ENCODE measurements around the gene NADK. TPM values are rescaled to one million over a fixed set of nuclear protein-coding genes. Genes with fewer than 3 reads are reported as not detected.
"Not testable (repeated sequence)": the region's sequence is repeated elsewhere in the genome, so short reads cannot be mapped to it uniquely, and the experiment has no call there.

NADK gene
- total RNA-seq, 1 donor from 2014 or later = 84.3 TPM

DNA sequence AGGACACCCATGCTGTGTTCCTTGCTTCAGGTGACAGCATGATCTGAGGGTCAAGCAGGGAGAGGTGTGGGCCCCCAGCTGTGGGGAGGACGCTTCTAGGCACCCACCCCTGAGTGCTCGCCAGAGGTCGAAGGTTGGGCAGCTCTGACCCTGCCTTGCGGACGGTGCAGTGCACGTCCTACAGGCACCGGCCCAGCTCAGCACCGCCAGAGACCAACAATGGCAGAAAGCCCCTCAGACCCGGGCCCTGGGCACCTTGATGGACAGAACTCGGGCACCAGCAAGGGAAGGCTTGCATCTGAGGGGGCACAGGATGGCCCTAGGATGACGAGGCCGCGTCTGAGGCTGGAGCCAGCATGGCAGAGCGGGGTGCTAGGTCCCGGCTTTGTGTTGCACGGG, 24.7 kb downstream of the NADK start:
- Mint-ChIP-seq H3K4me1 (ENCODE audit: unreplicated experiment) (no peaks in the 10 kb centered on the region), H3K36me3 (ENCODE audit: unreplicated experiment) (peaks cover 20% of the 10 kb centered on the region), H3K27ac (ENCODE audit: unreplicated experiment) (no peak overlapping the region), H3K4me3 (ENCODE audit: unreplicated experiment) (no peak overlapping the region), H3K9me3 (ENCODE audit: unreplicated experiment) (no peaks in the 10 kb centered on the region), H3K27me3 (ENCODE audit: unreplicated experiment) (no peaks in the 10 kb centered on the region)
- TF ChIP-seq, protein P1, sequence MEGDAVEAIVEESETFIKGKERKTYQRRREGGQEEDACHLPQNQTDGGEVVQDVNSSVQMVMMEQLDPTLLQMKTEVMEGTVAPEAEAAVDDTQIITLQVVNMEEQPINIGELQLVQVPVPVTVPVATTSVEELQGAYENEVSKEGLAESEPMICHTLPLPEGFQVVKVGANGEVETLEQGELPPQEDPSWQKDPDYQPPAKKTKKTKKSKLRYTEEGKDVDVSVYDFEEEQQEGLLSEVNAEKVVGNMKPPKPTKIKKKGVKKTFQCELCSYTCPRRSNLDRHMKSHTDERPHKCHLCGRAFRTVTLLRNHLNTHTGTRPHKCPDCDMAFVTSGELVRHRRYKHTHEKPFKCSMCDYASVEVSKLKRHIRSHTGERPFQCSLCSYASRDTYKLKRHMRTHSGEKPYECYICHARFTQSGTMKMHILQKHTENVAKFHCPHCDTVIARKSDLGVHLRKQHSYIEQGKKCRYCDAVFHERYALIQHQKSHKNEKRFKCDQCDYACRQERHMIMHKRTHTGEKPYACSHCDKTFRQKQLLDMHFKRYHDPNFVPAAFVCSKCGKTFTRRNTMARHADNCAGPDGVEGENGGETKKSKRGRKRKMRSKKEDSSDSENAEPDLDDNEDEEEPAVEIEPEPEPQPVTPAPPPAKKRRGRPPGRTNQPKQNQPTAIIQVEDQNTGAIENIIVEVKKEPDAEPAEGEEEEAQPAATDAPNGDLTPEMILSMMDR (IDR thresholded peaks at IDR 0.05) = no peak
- DNase-seq (ENCODE audit: extremely low spot score, unreplicated experiment) = no peak

DNA sequence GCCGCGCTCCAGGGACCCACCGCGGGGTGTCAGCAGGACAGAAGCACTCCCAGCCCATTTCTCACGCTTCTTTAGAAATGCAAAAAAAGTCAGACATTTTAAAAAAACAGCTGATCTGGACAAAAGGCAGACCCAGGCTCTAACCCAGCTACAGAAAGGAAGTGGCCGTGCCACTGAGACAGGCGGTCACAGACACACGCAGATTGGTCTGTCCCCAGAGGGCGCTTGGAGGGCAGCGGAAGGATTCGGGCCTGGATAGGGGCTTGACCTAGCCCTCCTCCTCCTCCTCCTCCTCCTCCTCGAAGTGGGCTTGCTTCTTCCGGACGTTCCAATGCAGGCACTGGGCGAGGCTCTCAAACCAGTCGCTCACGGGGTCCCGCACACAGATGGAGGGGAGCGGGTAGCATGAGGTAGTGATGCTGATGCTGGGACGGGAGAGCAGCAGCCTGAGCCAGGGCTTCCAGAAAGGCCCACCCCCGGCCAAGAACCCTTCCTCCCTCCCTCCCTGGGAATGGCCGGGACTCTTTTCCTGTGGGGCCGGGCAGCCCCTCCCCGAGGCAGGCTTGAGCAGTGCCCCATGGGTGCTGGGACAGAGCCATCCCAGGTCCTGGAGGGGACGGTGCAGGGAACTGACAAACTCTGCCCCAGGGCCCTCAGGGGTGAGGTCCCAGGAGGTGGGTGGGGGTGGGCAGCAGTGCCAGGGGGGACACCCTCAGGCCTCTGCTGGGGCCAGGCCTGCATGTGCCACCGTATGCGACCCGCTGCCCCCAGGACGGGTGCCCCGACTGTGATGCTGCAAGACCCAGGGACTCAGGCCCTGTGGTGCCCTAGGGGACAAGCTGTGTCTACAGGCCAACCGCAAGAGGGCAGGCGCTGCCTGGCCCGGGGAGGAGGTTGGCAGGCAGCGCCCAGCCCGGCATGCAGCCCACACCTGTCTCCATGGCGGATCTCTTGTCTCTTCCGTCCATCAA, 25.3 kb downstream of the NADK start:
- Mint-ChIP-seq H3K4me3 (ENCODE audit: unreplicated experiment) (no peak overlapping the region), H3K27me3 (ENCODE audit: unreplicated experiment) (no peaks in the 10 kb centered on the region), H3K9me3 (ENCODE audit: unreplicated experiment) (no peaks in the 10 kb centered on the region), H3K4me1 (ENCODE audit: unreplicated experiment) (no peaks in the 10 kb centered on the region), H3K36me3 (ENCODE audit: unreplicated experiment) (peaks cover 16% of the 10 kb centered on the region), H3K27ac (ENCODE audit: unreplicated experiment) (no peak overlapping the region)
- no peak for DNase-seq (ENCODE audit: extremely low spot score, unreplicated experiment)
- TF ChIP-seq, protein P1 (IDR thresholded peaks at IDR 0.05) = no peak

DNA sequence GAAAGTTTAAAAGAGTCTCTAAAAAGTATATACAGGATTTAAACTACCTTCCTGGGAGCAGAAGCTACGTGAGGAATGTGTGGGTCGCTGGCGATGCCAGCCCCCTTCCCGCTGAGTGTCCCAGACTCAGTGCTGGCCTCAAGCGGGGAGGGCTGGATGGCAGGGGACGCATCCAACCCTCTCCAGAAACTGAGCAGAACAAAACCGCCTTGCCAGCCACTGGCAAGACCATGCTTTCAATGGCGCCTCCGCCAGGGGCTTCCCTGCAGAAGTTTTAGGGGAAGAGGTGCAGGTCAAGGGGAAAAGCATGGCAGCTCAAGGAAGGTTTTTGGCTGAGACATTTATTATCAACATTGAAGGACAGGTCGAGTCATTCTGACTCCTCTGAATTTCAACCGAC, 26.1 kb downstream of the NADK start:
- Mint-ChIP-seq H3K4me3 (ENCODE audit: unreplicated experiment) (no peak overlapping the region), H3K36me3 (ENCODE audit: unreplicated experiment) (peaks cover 16% of the 10 kb centered on the region), H3K27ac (ENCODE audit: unreplicated experiment) (no peak overlapping the region), H3K4me1 (ENCODE audit: unreplicated experiment) (no peaks in the 10 kb centered on the region), H3K9me3 (ENCODE audit: unreplicated experiment) (no peaks in the 10 kb centered on the region), H3K27me3 (ENCODE audit: unreplicated experiment) (no peaks in the 10 kb centered on the region)
- DNase-seq (ENCODE audit: extremely low spot score, unreplicated experiment) = no peak
- TF ChIP-seq, protein P1 (IDR thresholded peaks at IDR 0.05) = no peak

DNA sequence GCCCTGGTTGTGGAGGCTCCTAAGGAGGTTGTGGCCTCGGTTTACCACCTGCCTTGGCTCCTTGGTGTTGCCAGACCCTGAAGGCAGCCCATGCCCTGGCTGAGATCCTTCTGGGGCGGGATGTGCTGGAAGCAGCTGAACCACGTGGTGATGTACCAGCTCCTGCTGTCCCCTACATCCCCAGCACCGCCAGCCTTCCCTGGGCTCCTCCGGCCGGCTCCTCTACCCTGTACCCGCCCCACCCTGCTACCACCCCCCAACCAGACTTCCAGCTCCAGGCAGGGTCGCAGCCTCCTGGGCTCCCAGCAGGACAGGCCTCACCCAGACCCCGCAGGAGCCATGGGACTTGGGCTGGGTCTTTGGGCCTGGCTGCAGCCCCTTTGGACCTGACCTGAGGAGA, 28.3 kb downstream of the NADK start:
- H3K27me3 Mint-ChIP-seq (ENCODE audit: unreplicated experiment); DNase-seq (ENCODE audit: extremely low spot score, unreplicated experiment); H3K36me3 Mint-ChIP-seq (ENCODE audit: unreplicated experiment); H3K9me3 Mint-ChIP-seq (ENCODE audit: unreplicated experiment); H3K4me3 Mint-ChIP-seq (ENCODE audit: unreplicated experiment); H3K27ac Mint-ChIP-seq (ENCODE audit: unreplicated experiment); H3K4me1 Mint-ChIP-seq (ENCODE audit: unreplicated experiment): not testable (repeated sequence)

DNA sequence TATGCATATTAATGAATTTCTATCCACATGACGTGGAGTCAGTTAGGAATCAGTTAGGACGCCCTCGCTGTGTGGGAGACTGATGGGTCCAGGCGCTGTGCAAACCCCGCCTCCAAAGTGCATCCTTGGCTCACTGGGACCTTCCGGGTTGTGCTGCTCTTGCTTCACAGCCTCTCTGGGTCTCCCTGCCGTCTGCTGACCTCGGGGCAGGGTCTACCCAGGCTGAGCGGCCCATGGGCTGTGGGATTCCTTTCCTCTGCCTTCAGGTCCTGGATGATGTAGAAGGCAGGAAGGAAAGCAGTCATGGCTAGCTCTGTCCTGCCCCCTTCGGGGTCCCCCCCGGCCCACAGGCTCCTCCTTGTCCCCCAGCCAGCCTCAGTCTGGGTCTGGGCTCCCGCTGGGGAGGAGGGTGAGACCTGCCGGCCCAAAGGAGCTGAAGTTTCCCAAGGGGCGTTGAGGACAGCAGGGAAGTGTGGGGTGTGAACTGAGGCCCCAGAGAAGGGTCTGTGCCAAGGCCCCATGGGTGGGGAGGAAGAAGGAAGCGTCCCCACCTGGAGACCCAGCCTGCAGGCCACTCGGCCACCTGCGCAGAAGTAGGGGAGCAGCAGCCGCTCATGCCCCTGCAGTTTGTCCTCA, 29.5 kb downstream of the NADK start:
- H3K27ac Mint-ChIP-seq (ENCODE audit: unreplicated experiment) = no peak overlapping the region
- H3K36me3 Mint-ChIP-seq (ENCODE audit: unreplicated experiment) = peaks cover 5% of the 10 kb centered on the region
- H3K4me3 Mint-ChIP-seq (ENCODE audit: unreplicated experiment) = peak overlapping the region; percentile 2
- H3K9me3 Mint-ChIP-seq (ENCODE audit: unreplicated experiment) = no peaks in the 10 kb centered on the region
- H3K27me3 Mint-ChIP-seq (ENCODE audit: unreplicated experiment) = no peaks in the 10 kb centered on the region
- no peak for DNase-seq (ENCODE audit: extremely low spot score, unreplicated experiment)
- TF ChIP-seq, protein P1 (IDR thresholded peaks at IDR 0.05) = no peak
- peaks cover 1% of the 10 kb centered on the region for H3K4me1 Mint-ChIP-seq (ENCODE audit: unreplicated experiment)

DNA sequence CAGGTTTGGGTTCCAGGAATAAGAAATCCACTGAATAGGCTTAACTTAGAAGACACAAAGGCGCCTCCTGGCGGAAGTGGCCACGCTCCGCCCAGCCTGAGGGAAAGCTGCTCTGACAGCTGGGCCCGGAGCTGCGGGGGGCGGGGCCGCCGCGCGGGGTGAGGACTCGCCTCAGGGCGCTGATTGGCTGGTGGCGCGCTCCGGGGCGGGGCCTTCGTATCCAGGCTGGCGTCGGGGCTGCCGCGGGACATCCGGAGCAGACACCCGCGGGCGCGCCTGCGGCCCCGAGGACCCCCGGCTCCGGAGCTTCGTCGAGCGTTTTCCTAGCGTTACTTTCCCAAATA, 31.7 kb downstream of the NADK start:
- Mint-ChIP-seq H3K4me3 (ENCODE audit: unreplicated experiment) (peak overlapping the region; percentile 73), H3K27ac (ENCODE audit: unreplicated experiment) (peak overlapping the region; percentile 34)
- H3K27me3 Mint-ChIP-seq (ENCODE audit: unreplicated experiment); H3K4me1 Mint-ChIP-seq (ENCODE audit: unreplicated experiment); DNase-seq (ENCODE audit: extremely low spot score, unreplicated experiment); H3K9me3 Mint-ChIP-seq (ENCODE audit: unreplicated experiment); H3K36me3 Mint-ChIP-seq (ENCODE audit: unreplicated experiment): not testable (repeated sequence)

DNA sequence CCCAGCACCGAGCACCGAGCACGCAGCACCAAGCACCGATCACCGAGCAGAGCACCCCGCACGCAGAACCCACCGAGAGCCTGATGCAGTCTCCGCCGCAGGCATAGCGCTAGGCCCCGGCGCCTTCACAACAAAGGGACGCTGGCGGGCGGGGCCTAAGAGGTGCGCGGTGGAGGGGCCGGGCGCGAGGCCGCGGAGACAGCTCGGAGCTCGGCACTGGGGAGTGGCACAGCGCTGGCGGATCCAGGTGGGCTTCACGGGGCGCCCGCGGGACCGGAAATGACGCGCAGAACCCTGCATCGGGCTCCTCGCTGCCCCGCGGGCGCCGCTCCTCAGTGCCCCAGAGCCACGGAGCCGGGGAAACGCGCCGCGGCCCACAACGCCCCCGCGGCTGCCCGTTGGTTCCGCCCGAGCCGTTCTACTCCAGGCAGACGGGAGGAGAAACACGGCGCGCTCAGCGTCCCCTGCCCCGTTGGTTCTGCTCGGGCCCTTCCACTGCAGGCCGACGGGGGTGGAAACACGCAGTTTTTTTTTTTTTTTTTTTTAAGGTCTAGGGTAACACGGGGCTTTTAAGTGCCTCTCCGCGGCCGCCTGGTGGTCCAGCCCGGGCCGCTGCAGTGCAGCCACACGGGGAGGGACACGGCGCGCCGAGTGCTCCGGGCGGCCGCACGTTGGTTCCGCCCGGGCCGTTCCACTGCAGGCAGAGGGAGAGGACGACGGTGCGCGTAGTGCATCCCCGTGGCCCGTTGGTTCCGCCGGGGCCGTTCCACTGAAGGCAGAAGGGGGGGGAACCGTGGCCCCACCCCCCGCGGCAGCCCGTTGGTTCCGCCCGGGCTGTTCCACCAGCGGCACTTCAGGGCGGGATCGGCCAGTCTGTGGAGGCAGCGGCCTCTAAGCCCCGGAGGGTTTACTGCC, 32.4 kb downstream of the NADK start:
- Mint-ChIP-seq H3K27ac (ENCODE audit: unreplicated experiment) (peak overlapping the region; percentile 92), H3K4me3 (ENCODE audit: unreplicated experiment) (peak overlapping the region; percentile 73)
- not testable (repeated sequence) for H3K27me3 Mint-ChIP-seq (ENCODE audit: unreplicated experiment); H3K36me3 Mint-ChIP-seq (ENCODE audit: unreplicated experiment); H3K4me1 Mint-ChIP-seq (ENCODE audit: unreplicated experiment); H3K9me3 Mint-ChIP-seq (ENCODE audit: unreplicated experiment)
- DNase-seq (ENCODE audit: extremely low spot score, unreplicated experiment) = peak; percentile 95

DNA sequence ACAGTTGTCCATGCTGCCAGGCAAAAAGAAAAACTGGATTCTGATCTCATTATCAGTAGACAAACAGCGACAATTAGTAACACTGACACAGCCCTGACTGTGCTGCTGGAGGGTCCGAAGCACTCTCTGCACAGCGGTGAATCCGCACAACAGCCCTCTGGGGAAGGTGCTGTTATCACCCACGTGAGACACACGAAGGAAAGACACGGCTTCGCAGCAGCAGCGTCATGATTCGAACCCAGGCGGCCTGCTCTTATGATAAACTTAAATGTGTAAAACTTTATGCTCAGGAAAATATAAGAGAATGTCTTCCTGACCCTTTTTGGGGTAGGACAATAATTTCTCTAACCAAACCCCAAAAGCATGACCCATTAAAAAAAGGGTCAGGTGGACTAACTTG, 35.7 kb downstream of the NADK start:
- peak overlapping the region; percentile 23 for H3K27ac Mint-ChIP-seq (ENCODE audit: unreplicated experiment)
- not testable (repeated sequence) for H3K36me3 Mint-ChIP-seq (ENCODE audit: unreplicated experiment); H3K4me1 Mint-ChIP-seq (ENCODE audit: unreplicated experiment); H3K4me3 Mint-ChIP-seq (ENCODE audit: unreplicated experiment); H3K27me3 Mint-ChIP-seq (ENCODE audit: unreplicated experiment); DNase-seq (ENCODE audit: extremely low spot score, unreplicated experiment); H3K9me3 Mint-ChIP-seq (ENCODE audit: unreplicated experiment)
